Measurements from ENCODE around the gene IL15.
"Not testable (repeated sequence)": the region's sequence is repeated elsewhere in the genome, so short reads cannot be mapped to it uniquely, and the experiment has no call there.

IL15 gene

GRCh38 chr4:141705048-141705746, 68.8 kb downstream of the IL15 start:
- no peak for DNase-seq

GRCh38 chr4:141705747-141706377, 69.5 kb downstream of the IL15 start:
- no peak for DNase-seq

- DNase-seq: no peak
These were observed 70.1 kb downstream of the IL15 start for GRCh38 chr4:141706445-141706844.

GRCh38 chr4:141711211-141711610, 74.8 kb downstream of the IL15 start:
- DNase-seq: no peak

- no peak for DNase-seq
These were observed 76.8 kb downstream of the IL15 start for GRCh38 chr4:141713185-141713584.

GRCh38 chr4:141713771-141714445, 77.5 kb downstream of the IL15 start:
- DNase-seq: no peak

GRCh38 chr4:141719585-141719984, 83.2 kb downstream of the IL15 start:
- DNase-seq: no peak

GRCh38 chr4:141721174-141721573, 84.8 kb downstream of the IL15 start:
- DNase-seq: no peak

- no peak for DNase-seq
These were observed 88.3 kb downstream of the IL15 start for GRCh38 chr4:141724646-141725045.

- no peak for DNase-seq
These were observed 91.0 kb downstream of the IL15 start for GRCh38 chr4:141727420-141727819.

GRCh38 chr4:141730805-141731204, 94.4 kb downstream of the IL15 start:
- no peak for DNase-seq

- DNase-seq: no peak
These were observed 95.1 kb downstream of the IL15 start for GRCh38 chr4:141731481-141731880.

GRCh38 chr4:141739636-141740035, 103.3 kb downstream of the IL15 start:
- DNase-seq: no peak

- no peak for DNase-seq
These were observed 109.6 kb downstream of the IL15 start for GRCh38 chr4:141746026-141746425.

GRCh38 chr4:141751806-141752205, 115.4 kb downstream of the IL15 start:
- DNase-seq: not testable (repeated sequence)

GRCh38 chr4:141757287-141757686, 120.9 kb downstream of the IL15 start:
- no peak for DNase-seq

- DNase-seq: no peak
These were observed 123.5 kb downstream of the IL15 start for GRCh38 chr4:141759796-141760425.

GRCh38 chr4:141761926-141762325, 125.5 kb downstream of the IL15 start:
- DNase-seq: no peak

GRCh38 chr4:141763374-141763773, 127.0 kb downstream of the IL15 start:
- DNase-seq: no peak

- DNase-seq: no peak
These were observed 132.6 kb downstream of the IL15 start for GRCh38 chr4:141768954-141769353.

GRCh38 chr4:141771889-141772830, 135.8 kb downstream of the IL15 start:
- DNase-seq: no peak

- DNase-seq: no peak
These were observed 136.5 kb downstream of the IL15 start for GRCh38 chr4:141772838-141773237.

- DNase-seq: no peak
These were observed 145.8 kb downstream of the IL15 start for GRCh38 chr4:141782205-141782604.

Measured in activated naive CD4-positive, alpha-beta T cell (primary cell).